Spleen (tissue), 7 donors: ENCODE data around the gene ELP2.

Experiments
- POLR2A ChIP-seq, 3 donors: fragments of 450-650 bp; IDR thresholded peaks; one replicate each; pipeline ENCODE4 v1.5.1; 2017; ENCODE audit warnings: antibody characterized with exemption in 3 of 3, mild to moderate bottlenecking in 1 of 3
- POLR2AphosphoS5 ChIP-seq, 3 donors: sonication (generic); formaldehyde crosslinking; IDR thresholded peaks; one replicate each; pipeline ENCODE4 v1.5.1; 2017; ENCODE audit warnings: antibody characterized with exemption in 3 of 3
- TF ChIP-seq, protein P1 (sequence below), 11 experiments: fragments of 200-600 bp in 7 of 11; fragments of 450-650 bp in 4 of 11; sonication (generic) in 4 of 11; IDR thresholded peaks in 8 of 11; conservative IDR thresholded peaks in 3 of 11; 1 replicate in 7 of 11; 2 replicates in 4 of 11; pipeline versions ENCODE4 v1.4.0 to v1.8.0; 2016 to 2021; ENCODE audit warnings: antibody characterized with exemption in 11 of 11, inconsistent platforms in 4 of 11, mild to moderate bottlenecking in 1 of 11
- donor health status: DM: no; HTN: no; CAD: no; lungs with moderate emphysema.
- donor health status: DM: no; HTN: no; CAD: no.
- donor health status: DM: no; HTN: no; CAD: no.

GRCh38 chr18:36096955-36097354 is 32.7 kb upstream of the ELP2 start:
- TF ChIP-seq, protein P1, sequence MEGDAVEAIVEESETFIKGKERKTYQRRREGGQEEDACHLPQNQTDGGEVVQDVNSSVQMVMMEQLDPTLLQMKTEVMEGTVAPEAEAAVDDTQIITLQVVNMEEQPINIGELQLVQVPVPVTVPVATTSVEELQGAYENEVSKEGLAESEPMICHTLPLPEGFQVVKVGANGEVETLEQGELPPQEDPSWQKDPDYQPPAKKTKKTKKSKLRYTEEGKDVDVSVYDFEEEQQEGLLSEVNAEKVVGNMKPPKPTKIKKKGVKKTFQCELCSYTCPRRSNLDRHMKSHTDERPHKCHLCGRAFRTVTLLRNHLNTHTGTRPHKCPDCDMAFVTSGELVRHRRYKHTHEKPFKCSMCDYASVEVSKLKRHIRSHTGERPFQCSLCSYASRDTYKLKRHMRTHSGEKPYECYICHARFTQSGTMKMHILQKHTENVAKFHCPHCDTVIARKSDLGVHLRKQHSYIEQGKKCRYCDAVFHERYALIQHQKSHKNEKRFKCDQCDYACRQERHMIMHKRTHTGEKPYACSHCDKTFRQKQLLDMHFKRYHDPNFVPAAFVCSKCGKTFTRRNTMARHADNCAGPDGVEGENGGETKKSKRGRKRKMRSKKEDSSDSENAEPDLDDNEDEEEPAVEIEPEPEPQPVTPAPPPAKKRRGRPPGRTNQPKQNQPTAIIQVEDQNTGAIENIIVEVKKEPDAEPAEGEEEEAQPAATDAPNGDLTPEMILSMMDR (IDR thresholded peaks at IDR 0.05 in 8 of 11, conservative IDR thresholded peaks at IDR 0.05 in 3 of 11) = no peak
- TF ChIP-seq POLR2AphosphoS5 (IDR thresholded peaks at IDR 0.05) (no peak), POLR2A (IDR thresholded peaks at IDR 0.05) (no peak)
